HEK293T (cell line): ENCODE results near the gene ITPRID1.
"Not testable (repeated sequence)": the region's sequence is repeated elsewhere in the genome, so short reads cannot be mapped to it uniquely, and the experiment has no call there.

ENCODE experiments used
- CTCF ChIA-PET: fragments of 350-600 bp; formaldehyde crosslinking; extraction: SDS; loops from one replicate; lab custom pipeline; 2021; ENCODE audit warnings: antibody characterized with exemption, inconsistent platforms; lab: Yijun Ruan, JAX
- POLR2A ChIA-PET: fragments of 350-600 bp; formaldehyde crosslinking; extraction: SDS; loops from one replicate; lab custom pipeline; 2020; ENCODE audit warnings: antibody characterized with exemption, inconsistent platforms; lab: Yijun Ruan, JAX
- DNase-seq: peaks from one replicate; pipeline ENCODE4 v3.0.0; 2012; ENCODE audit warnings: mixed read lengths; ENCODE audit errors: extremely low spot score
- ARNT ChIP-seq: fragments of 450-650 bp; IDR thresholded peaks from 2 replicates; pipeline ENCODE4 v1.6.1; 2017; ENCODE audit warnings: mild to moderate bottlenecking
- BHLHE40 ChIP-seq: fragments of 450-650 bp; IDR thresholded peaks from 2 replicates; pipeline ENCODE4 v1.6.1; 2016; ENCODE audit warnings: mild to moderate bottlenecking, moderate library complexity, borderline replicate concordance
- CTBP1 ChIP-seq: fragments of 450-650 bp; IDR thresholded peaks from 2 replicates; pipeline ENCODE4 v1.6.1; 2016; ENCODE audit warnings: borderline replicate concordance
- ELF4 ChIP-seq: fragments of 450-650 bp; IDR thresholded peaks from 2 replicates; pipeline ENCODE4 v1.6.1; 2017; ENCODE audit warnings: antibody characterized with exemption
- FOXA1 ChIP-seq: fragments of 450-650 bp; IDR thresholded peaks from 2 replicates; pipeline ENCODE4 v1.6.1; 2016; ENCODE audit warnings: mild to moderate bottlenecking
- FOXK2 ChIP-seq: fragments of 450-650 bp; IDR thresholded peaks from 2 replicates; pipeline ENCODE4 v1.6.1; 2016; ENCODE audit warnings: mild to moderate bottlenecking
- FOXM1 ChIP-seq: fragments of 450-650 bp; IDR thresholded peaks from 2 replicates; pipeline ENCODE4 v1.6.1; 2017; ENCODE audit warnings: mild to moderate bottlenecking, borderline replicate concordance
- HDGF ChIP-seq: fragments of 450-650 bp; IDR thresholded peaks from 2 replicates; pipeline ENCODE4 v1.6.1; 2017; ENCODE audit warnings: antibody characterized with exemption, borderline replicate concordance
- L3MBTL2 ChIP-seq: fragments of 450-650 bp; conservative IDR thresholded peaks from 2 replicates; pipeline ENCODE4 v1.6.1; 2016; ENCODE audit warnings: mild to moderate bottlenecking
- LEF1 ChIP-seq: fragments of 450-650 bp; IDR thresholded peaks from 2 replicates; pipeline ENCODE4 v1.6.1; 2017; ENCODE audit warnings: mild to moderate bottlenecking, borderline replicate concordance
- NFRKB ChIP-seq: fragments of 450-650 bp; IDR thresholded peaks from 2 replicates; pipeline ENCODE4 v1.6.1; 2016; ENCODE audit warnings: mild to moderate bottlenecking, moderate library complexity
- SP1 ChIP-seq: fragments of 450-650 bp; IDR thresholded peaks from 2 replicates; pipeline ENCODE4 v1.6.1; 2017
- SUZ12 ChIP-seq: fragments of 450-650 bp; IDR thresholded peaks from 2 replicates; pipeline ENCODE4 v1.6.1; 2016; ENCODE audit warnings: mild to moderate bottlenecking
- TARDBP ChIP-seq: fragments of 450-650 bp; IDR thresholded peaks from 2 replicates; pipeline ENCODE4 v1.6.1; 2016
- ZNF384 ChIP-seq: fragments of 450-650 bp; IDR thresholded peaks from 2 replicates; pipeline ENCODE4 v1.6.1; 2016
- TF ChIP-seq, protein P1 (sequence below): fragments of 450-650 bp; IDR thresholded peaks from 2 replicates; pipeline ENCODE4 v1.6.1; 2016

Gene ITPRID1

DNA sequence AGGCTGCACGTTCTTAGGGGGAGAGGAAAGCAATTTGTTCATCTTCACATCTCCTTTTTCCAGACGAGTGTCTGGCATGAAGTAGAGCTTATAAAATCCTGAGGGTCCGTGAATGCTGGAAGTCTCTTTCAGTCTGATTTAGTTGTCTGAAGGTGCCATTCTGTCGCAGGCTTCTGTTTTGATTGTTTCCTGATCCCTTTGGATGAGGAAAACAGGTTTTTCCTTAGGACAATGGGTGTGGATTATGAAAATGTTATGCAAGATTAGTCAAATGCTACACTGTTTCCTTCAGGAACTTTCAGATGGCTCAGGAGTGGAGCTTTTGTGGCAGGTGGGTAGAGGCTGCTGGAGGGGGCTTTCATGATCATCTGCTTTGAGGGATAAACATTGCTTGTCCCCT lies at the start of gene ITPRID1:
ITPRID1 (plus strand) TSS at position 301 of the 400 bp plus-strand sequence. CDS start 38,935 bp downstream, outside the sequence.
- ChIA-PET POLR2A (no interaction called here), CTCF (no interaction called here)
- TF ChIP-seq CTBP1, result no peak
- TF ChIP-seq LEF1, result no peak
- TF ChIP-seq L3MBTL2, result no peak
- no peak for TF ChIP-seq ELF4
- TF ChIP-seq FOXM1, result no peak
- TF ChIP-seq ZNF384, result no peak
- no peak for TF ChIP-seq TARDBP
- TF ChIP-seq FOXA1, result no peak
- TF ChIP-seq HDGF, result no peak
- TF ChIP-seq, protein P1, sequence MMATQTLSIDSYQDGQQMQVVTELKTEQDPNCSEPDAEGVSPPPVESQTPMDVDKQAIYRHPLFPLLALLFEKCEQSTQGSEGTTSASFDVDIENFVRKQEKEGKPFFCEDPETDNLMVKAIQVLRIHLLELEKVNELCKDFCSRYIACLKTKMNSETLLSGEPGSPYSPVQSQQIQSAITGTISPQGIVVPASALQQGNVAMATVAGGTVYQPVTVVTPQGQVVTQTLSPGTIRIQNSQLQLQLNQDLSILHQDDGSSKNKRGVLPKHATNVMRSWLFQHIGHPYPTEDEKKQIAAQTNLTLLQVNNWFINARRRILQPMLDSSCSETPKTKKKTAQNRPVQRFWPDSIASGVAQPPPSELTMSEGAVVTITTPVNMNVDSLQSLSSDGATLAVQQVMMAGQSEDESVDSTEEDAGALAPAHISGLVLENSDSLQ, result no peak
- no peak for TF ChIP-seq SP1
- no peak for TF ChIP-seq ARNT
- DNase-seq, result no peak

DNA sequence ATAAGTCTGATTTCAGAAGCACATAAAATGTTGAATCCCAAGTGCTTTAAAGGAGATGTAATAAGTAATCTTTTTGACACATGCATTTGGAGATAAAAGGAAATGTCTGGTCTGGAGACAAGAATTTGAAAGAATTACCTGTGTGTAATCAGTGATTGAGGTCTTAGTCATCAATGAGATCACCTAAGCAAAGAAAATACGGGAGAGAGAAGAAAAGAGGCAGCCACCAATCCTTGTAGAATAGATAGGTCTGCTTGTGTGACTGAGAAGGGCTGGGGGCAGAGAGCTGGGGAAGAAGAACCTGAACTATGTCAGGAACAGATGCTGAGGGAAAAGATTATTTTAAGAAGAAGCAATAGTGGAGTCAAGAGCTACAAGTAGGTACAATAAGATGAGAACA lies 49.3 kb upstream of the ITPRID1 start:
- no peak for DNase-seq
- TF ChIP-seq LEF1 (no peak), BHLHE40 (no peak), FOXM1 (no peak)
- TF ChIP-seq, protein P1, result no peak
- ChIA-PET CTCF (no interaction called here), POLR2A (no interaction called here)

DNA sequence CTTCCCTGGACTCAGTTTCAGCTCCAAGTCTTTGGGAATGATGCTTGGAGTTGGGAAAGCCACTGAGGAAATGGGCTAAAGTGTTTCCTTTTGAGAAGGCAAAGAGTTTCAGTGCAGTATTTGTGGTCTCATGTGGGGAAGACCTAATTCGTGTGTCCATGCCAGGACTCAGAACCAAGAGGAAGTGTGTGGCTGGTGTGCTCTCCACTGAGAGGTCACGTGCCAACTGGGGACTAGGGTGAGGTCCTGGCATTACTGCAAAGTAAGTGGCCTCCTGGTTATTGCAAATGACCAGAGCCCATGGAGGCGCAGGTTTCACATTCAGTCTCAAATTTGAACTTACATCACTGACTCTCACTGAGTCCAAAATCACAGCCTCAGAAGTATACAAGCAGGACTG lies 48.6 kb upstream of the ITPRID1 start:
- no peak for TF ChIP-seq L3MBTL2
- TF ChIP-seq ARNT, result no peak
- TF ChIP-seq TARDBP, result no peak
- TF ChIP-seq ELF4, result no peak
- TF ChIP-seq FOXA1, result no peak
- TF ChIP-seq FOXK2, result no peak
- TF ChIP-seq CTBP1, result no peak
- no peak for TF ChIP-seq ZNF384
- TF ChIP-seq LEF1, result no peak
- no peak for TF ChIP-seq BHLHE40
- ChIA-PET CTCF (no interaction called here), POLR2A (no interaction called here)
- no peak for DNase-seq

DNA sequence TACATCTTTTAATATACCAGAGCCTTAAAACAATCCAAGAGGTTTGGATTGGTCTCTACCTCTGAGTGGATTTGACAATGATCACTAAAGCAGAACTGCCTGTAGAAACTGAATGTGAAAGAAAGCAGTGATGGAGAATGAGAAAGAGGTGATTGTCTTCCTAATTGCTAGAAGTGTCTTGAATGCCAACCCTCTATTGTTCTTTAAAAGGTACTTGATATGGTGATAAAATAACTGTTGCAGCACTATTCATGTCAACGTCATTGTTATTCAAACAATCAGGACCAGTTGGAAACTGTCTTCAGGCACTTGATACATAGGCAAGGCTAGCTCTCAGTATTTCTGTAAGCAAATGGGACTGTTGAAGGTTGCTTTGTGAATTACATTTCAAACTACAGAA lies 47.9 kb upstream of the ITPRID1 start:
- DNase-seq, result no peak
- CTCF ChIA-PET, result no interaction called here
- POLR2A ChIA-PET, result no interaction called here
- no peak for TF ChIP-seq FOXM1
- TF ChIP-seq, protein P1, result no peak
- TF ChIP-seq ELF4, result no peak
- TF ChIP-seq FOXK2, result no peak
- no peak for TF ChIP-seq ARNT
- TF ChIP-seq TARDBP, result no peak
- no peak for TF ChIP-seq L3MBTL2
- no peak for TF ChIP-seq NFRKB
- no peak for TF ChIP-seq FOXA1

DNA sequence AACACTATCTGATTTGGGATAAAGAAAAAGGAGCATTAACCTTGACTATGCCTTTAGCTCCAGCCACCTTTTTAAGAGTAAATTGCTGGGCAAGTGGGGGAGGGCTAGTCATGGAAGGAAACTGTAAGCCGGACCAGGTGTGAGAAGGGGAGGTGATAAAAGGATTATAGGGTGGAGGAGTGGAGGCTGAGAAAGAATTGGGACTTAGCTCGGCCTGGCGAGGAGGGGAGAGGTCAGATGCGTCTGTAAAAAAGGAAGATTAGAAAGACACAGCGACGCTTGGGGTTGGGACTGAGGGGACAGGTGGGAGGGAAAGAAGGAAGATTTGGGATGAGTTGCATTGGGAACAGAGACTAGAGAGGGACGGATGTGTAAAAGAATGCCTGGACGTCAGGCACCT lies 43.0 kb upstream of the ITPRID1 start:
- DNase-seq, POLR2A ChIA-PET, CTCF ChIA-PET: not testable (repeated sequence)

DNA sequence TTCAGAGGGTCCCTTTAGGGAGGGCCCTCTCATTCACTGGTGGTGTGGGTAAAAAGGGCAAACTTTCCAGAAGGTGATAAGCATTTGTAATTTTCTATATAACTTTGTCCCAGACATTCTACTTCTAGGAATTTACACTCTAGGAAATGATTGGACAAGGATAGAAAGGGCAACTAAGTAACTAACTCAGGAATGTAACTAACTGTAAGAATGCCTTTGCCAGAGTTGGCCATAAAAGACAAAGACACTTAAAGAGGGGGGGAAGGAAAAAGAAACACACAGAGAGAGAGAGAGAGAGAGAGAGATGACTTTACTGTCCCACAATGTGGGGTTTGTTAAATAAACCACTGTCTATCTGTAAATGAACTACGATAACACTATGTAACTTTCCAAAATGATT lies 38.5 kb upstream of the ITPRID1 start:
- no peak for TF ChIP-seq ELF4
- no peak for TF ChIP-seq CTBP1
- no peak for TF ChIP-seq SUZ12
- no peak for TF ChIP-seq LEF1
- no peak for TF ChIP-seq FOXK2
- TF ChIP-seq L3MBTL2, result no peak
- no peak for TF ChIP-seq ZNF384
- no peak for TF ChIP-seq HDGF
- no peak for TF ChIP-seq SP1
- TF ChIP-seq NFRKB, result no peak
- TF ChIP-seq FOXM1, result no peak
- TF ChIP-seq BHLHE40, result no peak
- TF ChIP-seq FOXA1, result no peak
- ChIA-PET POLR2A (no interaction called here), CTCF (no interaction called here)
- DNase-seq, result no peak

DNA sequence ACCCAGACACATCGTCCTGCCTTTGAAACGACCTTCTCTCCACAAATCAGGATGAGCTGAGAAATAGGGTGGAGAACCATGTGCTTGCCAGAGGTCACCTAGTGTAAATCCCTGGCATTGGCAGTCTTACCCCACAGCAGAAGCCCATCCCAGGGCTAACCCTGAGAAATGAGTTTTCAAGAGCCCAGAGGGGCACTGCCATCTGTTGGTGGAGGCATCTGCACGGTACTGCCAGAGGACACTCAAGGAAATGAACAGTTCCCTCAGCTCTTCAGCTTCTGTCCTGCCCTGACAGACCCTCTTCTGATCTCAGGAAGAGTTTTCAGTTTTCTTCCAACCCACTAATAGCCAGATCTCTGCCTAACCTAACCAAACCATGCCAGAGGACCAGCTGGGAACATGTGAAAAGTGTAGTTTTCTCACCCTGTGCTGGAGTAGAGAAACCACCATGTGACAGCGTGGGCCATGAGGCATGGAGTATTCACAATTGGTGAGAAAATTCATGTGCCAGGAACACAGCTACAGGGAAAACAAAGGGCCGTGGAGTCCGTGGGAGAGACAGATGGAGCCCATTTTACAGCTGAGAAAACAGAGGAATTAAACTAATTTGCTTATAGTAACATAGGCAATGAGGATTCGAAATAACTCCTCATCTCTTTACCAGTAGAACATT lies 37.7 kb upstream of the ITPRID1 start:
- ChIA-PET CTCF (no interaction called here), POLR2A (no interaction called here)
- TF ChIP-seq BHLHE40 (no peak), L3MBTL2 (no peak), LEF1 (no peak), FOXM1 (no peak), ARNT (no peak), NFRKB (no peak), HDGF (no peak), FOXA1 (no peak), ZNF384 (no peak), FOXK2 (no peak), TARDBP (no peak), SUZ12 (no peak), SP1 (no peak), ELF4 (no peak)
- TF ChIP-seq, protein P1, result no peak
- no peak for DNase-seq
